ENCODE data around the gene ACSF3. TPM values are rescaled to one million over a fixed set of nuclear protein-coding genes. Genes with fewer than 3 reads are reported as not detected.

Gene ACSF3
- total and polyA plus RNA-seq, 7 donors, result 13.4 to 26.5 (median 16.2) TPM

DNA sequence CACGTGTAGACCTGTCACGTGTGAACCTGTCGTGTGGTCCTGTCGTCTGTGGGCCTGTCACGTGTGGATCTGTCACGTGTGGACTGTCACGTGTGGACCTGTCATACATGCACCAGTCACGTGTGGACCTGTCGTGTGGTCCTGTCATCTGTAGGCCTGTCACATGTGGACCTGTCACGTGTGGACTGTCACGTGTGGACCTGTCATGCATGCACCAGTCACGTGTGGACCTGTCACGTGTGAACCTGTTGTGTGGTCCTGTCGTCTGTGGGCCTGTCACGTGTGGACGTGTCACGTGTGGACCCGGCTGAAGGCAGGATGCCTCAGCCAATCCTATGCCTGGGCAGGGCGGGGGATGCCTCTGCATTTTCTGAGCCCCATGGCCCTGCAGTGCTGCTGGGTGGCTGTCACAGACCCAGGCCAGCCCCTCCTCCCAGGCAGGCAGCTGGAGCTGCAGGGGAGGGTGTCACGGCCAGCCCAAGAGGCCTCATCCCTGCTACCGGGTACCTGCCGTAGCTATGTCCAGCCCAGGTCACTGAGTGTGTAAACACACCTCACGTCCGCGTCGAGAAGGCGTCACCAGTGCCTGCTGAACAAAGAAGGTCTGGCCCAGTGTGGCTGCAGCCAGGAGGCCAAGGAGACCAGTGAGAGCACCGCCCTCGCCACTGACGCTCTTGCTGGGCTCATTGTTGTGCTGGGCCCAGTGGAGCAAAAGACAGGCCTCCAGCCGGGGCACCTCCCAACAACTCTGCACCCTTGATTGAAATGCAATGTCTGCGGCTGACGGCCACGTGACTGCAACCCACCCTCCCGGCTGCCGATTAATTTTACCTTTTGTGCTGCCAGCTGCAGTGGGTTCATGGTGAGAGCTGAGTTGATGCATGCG, 18.6 kb upstream of the ACSF3 start:
- TF ChIP-seq, protein P1, sequence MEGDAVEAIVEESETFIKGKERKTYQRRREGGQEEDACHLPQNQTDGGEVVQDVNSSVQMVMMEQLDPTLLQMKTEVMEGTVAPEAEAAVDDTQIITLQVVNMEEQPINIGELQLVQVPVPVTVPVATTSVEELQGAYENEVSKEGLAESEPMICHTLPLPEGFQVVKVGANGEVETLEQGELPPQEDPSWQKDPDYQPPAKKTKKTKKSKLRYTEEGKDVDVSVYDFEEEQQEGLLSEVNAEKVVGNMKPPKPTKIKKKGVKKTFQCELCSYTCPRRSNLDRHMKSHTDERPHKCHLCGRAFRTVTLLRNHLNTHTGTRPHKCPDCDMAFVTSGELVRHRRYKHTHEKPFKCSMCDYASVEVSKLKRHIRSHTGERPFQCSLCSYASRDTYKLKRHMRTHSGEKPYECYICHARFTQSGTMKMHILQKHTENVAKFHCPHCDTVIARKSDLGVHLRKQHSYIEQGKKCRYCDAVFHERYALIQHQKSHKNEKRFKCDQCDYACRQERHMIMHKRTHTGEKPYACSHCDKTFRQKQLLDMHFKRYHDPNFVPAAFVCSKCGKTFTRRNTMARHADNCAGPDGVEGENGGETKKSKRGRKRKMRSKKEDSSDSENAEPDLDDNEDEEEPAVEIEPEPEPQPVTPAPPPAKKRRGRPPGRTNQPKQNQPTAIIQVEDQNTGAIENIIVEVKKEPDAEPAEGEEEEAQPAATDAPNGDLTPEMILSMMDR (IDR thresholded peaks at IDR 0.05), result no peak
- intact Hi-C loops (cut with DNase I), result no loop called here
- ATAC-seq, result no peak
- Histone ChIP-seq H3K4me3 (no peak overlapping the region), H3K27me3 (ENCODE audit: insufficient read depth in 3 of 3, low read length in 2 of 3) (peaks cover 0 to 32% (median 8%) of the 10 kb centered on the region in 3 donors), H3K27ac (no peak overlapping the region), H3K4me1 (no peaks in the 10 kb centered on the region), H3K36me3 (ENCODE audit: insufficient read depth in 1 of 2, low read depth in 1 of 2) (no peaks in the 10 kb centered on the region), H3K9me3 (no peaks in the 10 kb centered on the region)
- no peak for DNase-seq
- WGBS, 3 donors, result 91 to 93% (median 92%) methylated on average over 37 of the region's 37 CpGs

DNA sequence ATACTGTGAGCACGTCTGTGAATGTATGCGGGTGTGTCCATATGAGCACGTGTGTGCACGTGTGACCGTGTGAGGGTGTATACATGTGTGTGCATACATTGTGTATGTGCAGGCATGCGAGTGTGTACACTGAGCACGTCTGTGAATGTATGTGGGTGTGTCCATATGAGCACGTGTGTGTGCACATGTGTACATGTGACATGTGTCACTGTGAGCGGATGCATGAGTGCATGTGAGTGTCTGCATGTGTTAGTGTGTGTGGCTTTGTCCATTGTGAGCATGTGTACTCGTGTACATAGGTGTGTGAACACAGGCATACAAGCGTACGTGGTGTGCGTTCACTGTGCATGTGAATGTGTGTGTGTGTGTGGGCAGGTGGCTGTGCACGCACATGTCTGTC, 17.5 kb upstream of the ACSF3 start:
- H3K4me1 ChIP-seq, result no peaks in the 10 kb centered on the region
- peaks cover 0 to 39% (median 12%) of the 10 kb centered on the region in 3 donors for H3K27me3 ChIP-seq (ENCODE audit: insufficient read depth in 3 of 3, low read length in 2 of 3)
- DNase-seq (no peak), ATAC-seq (no peak)
- intact Hi-C loops (cut with DNase I), result no loop called here
- TF ChIP-seq, protein P1 (IDR thresholded peaks at IDR 0.05), result no peak
- no peak overlapping the region for H3K4me3 ChIP-seq
- 84 to 93% (median 90%) methylated on average over 14 of the region's 14 CpGs for WGBS, 3 donors
- no peaks in the 10 kb centered on the region for H3K36me3 ChIP-seq (ENCODE audit: insufficient read depth in 1 of 2, low read depth in 1 of 2)
- no peak overlapping the region for H3K27ac ChIP-seq
- H3K9me3 ChIP-seq, result no peaks in the 10 kb centered on the region

DNA sequence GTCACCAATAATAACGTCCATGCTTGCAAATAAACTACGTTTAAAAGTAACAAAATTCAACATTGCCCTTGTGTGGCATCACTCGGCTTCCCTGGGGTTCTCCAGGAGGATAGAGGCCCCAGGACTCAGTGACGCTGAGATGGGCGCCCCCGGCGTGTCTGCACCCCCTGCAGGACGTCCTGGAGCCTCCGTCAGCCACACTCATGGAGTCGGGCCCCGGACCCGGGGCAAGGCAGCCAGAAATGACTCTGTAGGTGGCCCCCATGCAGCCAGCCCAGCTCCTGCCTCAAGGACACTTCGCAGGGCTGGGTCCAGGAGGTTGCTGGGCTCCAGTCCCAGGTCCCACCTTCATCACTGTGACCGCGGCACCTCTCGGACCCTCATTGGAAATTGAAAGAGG, 16.6 kb upstream of the ACSF3 start:
- TF ChIP-seq, protein P1 (IDR thresholded peaks at IDR 0.05), result no peak
- 86 to 90% (median 89%) methylated on average over 14 to 16 of the region's 16 CpGs for WGBS, 3 donors
- intact Hi-C loops (cut with DNase I), result no loop called here
- Histone ChIP-seq H3K9me3 (no peaks in the 10 kb centered on the region), H3K27me3 (ENCODE audit: insufficient read depth in 3 of 3, low read length in 2 of 3) (peaks cover 0 to 38% (median 11%) of the 10 kb centered on the region in 3 donors), H3K27ac (no peak overlapping the region), H3K4me3 (no peak overlapping the region), H3K36me3 (ENCODE audit: insufficient read depth in 1 of 2, low read depth in 1 of 2) (no peaks in the 10 kb centered on the region), H3K4me1 (no peaks in the 10 kb centered on the region)
- ATAC-seq (no peak), DNase-seq (no peak)

- Histone ChIP-seq H3K9me3 (no peaks in the 10 kb centered on the region), H3K27me3 (ENCODE audit: insufficient read depth in 3 of 3, low read length in 2 of 3) (peaks cover 0 to 32% (median 6%) of the 10 kb centered on the region in 3 donors), H3K4me1 (no peaks in the 10 kb centered on the region), H3K36me3 (ENCODE audit: insufficient read depth in 1 of 2, low read depth in 1 of 2) (no peaks in the 10 kb centered on the region), H3K27ac (no peak overlapping the region), H3K4me3 (no peak overlapping the region)
- ATAC-seq (no peak), DNase-seq (no peak)
- TF ChIP-seq, protein P1 (IDR thresholded peaks at IDR 0.05), result no peak
- intact Hi-C loops (cut with DNase I), result no loop called here
- WGBS, 3 donors, result 53 to 71% (median 71%) methylated on average over 8 of the region's 8 CpGs
Observed at GRCh38 chr16:89078172-89078571, 15.5 kb upstream of the ACSF3 start.
